AG04450 (cell line): ENCODE results near the gene CD38. TPM values are rescaled to one million over a fixed set of nuclear protein-coding genes. Genes with fewer than 3 reads are reported as not detected.
"Not testable (repeated sequence)": the region's sequence is repeated elsewhere in the genome, so short reads cannot be mapped to it uniquely, and the experiment has no call there.

Experiments used
- CTCF ChIA-PET: fragments of 300-600, 350-600 bp; formaldehyde crosslinking; extraction: SDS; loops from one replicate; lab custom pipeline; 2022; ENCODE audit warnings: antibody characterized with exemption, inconsistent platforms; lab: Charles Lee
- POLR2A ChIA-PET: fragments of 350-600 bp; formaldehyde crosslinking; extraction: SDS; loops from one replicate; lab custom pipeline; 2021; ENCODE audit warnings: antibody characterized with exemption, inconsistent platforms; lab: Yijun Ruan, JAX
- DNase-seq: peaks from one replicate; pipeline ENCODE4 v3.0.0-alpha.2; 2011; ENCODE audit warnings: low read depth, low spot score
- H3K27ac ChIP-seq: one replicate; pipeline ENCODE4 v1.5.1; 2012; ENCODE audit warnings: low read depth, low read length, control low read depth
- H3K27me3 ChIP-seq: one replicate; pipeline ENCODE4 v1.6.0; 2012; ENCODE audit warnings: low read length; ENCODE audit not compliant: control insufficient read depth, insufficient read depth
- H3K4me3 ChIP-seq: 2 replicates; pipeline ENCODE4 v1.5.1; 2011; ENCODE audit warnings: mild to moderate bottlenecking, low read depth, low read length, control low read depth
- H3K9me3 ChIP-seq: 2 replicates; pipeline ENCODE4 v1.5.1; 2012; ENCODE audit warnings: low read length; ENCODE audit not compliant: control insufficient read depth, insufficient read depth
- polyA plus RNA-seq: library from polyadenylated mRNA; depleted of rRNA; stranded (reverse); fragments of >200 nt; gene quantifications from 2 replicates; pipeline ENCODE4 v1.2.3, GENCODE V29; 2011
- TF ChIP-seq, protein P1 (sequence below): IDR thresholded peaks from 2 replicates; pipeline ENCODE4 v1.5.1; 2011; ENCODE audit warnings: low read depth, low read length, control low read depth, inconsistent platforms

The CD38 gene
- polyA plus RNA-seq, 1 experiment: 0.02 TPM

DNA sequence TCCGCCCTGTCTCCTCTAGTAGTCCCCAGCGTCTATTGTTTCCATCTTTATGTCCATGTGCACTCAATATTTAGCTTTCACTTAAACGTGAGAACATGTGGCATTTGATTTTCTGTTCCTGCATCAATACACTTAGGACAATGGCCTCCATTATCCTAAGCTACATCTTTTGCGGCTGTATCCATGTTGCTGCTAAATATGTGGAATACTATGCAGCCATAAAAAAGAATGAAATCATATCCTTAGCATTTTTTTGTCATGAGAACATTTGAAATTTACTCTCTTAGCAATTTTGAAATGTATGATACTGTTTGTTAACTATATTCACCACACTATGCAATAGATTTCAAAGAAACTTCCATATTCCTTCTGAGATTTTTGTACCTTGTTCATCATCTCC, 19.8 kb upstream of the CD38 start:
- CTCF ChIA-PET: no interaction called here
- Histone ChIP-seq H3K4me3 (no peak overlapping the region), H3K9me3 (no peaks in the 10 kb centered on the region), H3K27me3 (no peaks in the 10 kb centered on the region), H3K27ac (no peak overlapping the region)
- TF ChIP-seq, protein P1, sequence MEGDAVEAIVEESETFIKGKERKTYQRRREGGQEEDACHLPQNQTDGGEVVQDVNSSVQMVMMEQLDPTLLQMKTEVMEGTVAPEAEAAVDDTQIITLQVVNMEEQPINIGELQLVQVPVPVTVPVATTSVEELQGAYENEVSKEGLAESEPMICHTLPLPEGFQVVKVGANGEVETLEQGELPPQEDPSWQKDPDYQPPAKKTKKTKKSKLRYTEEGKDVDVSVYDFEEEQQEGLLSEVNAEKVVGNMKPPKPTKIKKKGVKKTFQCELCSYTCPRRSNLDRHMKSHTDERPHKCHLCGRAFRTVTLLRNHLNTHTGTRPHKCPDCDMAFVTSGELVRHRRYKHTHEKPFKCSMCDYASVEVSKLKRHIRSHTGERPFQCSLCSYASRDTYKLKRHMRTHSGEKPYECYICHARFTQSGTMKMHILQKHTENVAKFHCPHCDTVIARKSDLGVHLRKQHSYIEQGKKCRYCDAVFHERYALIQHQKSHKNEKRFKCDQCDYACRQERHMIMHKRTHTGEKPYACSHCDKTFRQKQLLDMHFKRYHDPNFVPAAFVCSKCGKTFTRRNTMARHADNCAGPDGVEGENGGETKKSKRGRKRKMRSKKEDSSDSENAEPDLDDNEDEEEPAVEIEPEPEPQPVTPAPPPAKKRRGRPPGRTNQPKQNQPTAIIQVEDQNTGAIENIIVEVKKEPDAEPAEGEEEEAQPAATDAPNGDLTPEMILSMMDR: no peak
- POLR2A ChIA-PET: no interaction called here
- DNase-seq: no peak

DNA sequence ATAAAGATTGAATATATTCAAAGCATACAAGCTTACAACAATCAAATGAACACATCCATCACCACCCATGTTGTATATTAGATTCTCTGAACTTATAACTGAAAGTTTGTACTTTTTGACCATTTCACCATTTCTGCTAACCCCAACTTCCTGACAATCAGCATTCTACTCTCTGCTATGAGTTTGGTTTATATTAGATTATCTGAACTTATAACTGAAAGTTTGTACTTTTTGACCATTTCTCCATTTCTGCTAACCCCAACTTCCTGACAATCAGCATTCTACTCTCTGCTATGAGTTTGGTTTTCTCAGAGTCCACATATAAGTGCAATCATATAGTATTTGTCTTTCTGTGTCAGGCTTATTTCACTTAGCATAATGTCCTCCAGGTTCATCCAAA, 15.7 kb upstream of the CD38 start:
- H3K9me3 ChIP-seq, H3K4me3 ChIP-seq, DNase-seq, H3K27ac ChIP-seq, POLR2A ChIA-PET: not testable (repeated sequence)
- CTCF ChIA-PET: interaction anchor here (0.6 to 1.4 kb wide), 2 partner anchors 43 to 508 kb away, joined by 5 to 7 read pairs; no protein-coding TSS in a partner anchor
- peaks cover 12% of the 10 kb centered on the region for H3K27me3 ChIP-seq

- H3K9me3 ChIP-seq: no peaks in the 10 kb centered on the region
- POLR2A ChIA-PET: no interaction called here
- H3K27me3 ChIP-seq: peaks cover 17% of the 10 kb centered on the region
- no peak for DNase-seq
- no peak overlapping the region for H3K4me3 ChIP-seq
- TF ChIP-seq, protein P1: no peak
- no peak overlapping the region for H3K27ac ChIP-seq
- CTCF ChIA-PET: interaction anchor here (0.6 to 0.9 kb wide), 2 partner anchors 118 to 460 kb away, joined by 3 to 4 read pairs; no protein-coding TSS in a partner anchor
These were observed 12.7 kb upstream of the CD38 start for GRCh38 chr4:15765391-15765790.

DNA sequence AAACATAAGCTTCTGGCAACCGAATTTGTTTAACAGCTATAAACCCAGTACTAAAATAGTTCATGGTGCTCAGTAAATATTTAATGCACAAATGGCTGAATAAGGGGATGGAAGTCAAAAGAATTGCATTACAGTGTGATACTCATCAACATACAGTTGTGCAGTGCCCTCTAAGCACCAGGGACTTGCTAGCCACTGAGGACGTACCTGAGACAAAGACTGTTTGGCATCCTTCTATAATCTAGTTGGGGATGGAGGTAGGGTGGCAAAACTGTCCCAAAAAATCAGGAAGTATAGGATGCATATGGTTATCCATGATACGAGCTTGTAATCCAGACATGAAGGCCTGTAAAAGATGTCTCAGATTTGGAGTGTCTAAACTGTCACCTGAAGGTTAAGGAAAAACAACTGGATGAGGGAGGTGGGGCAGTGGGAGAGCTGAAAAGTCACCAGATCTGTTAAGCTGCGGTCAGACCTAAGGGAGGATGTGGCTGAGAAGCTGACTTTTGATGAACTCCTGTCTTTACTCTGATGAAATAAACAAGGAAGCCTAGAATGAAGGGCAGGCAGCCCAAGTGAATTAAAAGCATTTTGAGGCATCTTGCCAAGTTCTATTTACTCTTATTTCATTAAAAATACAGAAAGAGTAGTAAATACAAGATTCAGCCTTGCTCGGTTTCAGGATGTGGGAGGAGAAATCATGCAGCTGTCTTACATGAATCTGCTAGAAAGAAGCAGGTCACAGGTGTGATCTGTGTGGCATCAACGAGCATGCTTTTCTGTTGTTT, 12.0 kb upstream of the CD38 start:
- Histone ChIP-seq H3K4me3 (no peak overlapping the region), H3K9me3 (no peaks in the 10 kb centered on the region), H3K27me3 (peaks cover 17% of the 10 kb centered on the region), H3K27ac (no peak overlapping the region)
- CTCF ChIA-PET: interaction anchor here (0.6 to 2.3 kb wide), 3 partner anchors 14 to 459 kb away, joined by 3 to 9 read pairs (median 4); no protein-coding TSS in a partner anchor
- POLR2A ChIA-PET: no interaction called here
- TF ChIP-seq, protein P1: no peak
- no peak for DNase-seq

- no peaks in the 10 kb centered on the region for H3K9me3 ChIP-seq
- DNase-seq: no peak
- ChIA-PET CTCF (interaction anchor here (0.6 to 2.3 kb wide), 2 partner anchors 13 to 1375 kb away, joined by 6 to 9 read pairs; no protein-coding TSS in a partner anchor), POLR2A (interaction anchor here (0.7 kb wide), 1 partner anchor 39 kb away, joined by 3 read pairs; no protein-coding TSS in a partner anchor)
- peaks cover 17% of the 10 kb centered on the region for H3K27me3 ChIP-seq
- H3K4me3 ChIP-seq: no peak overlapping the region
- TF ChIP-seq, protein P1: no peak
- no peak overlapping the region for H3K27ac ChIP-seq
These were observed 11.3 kb upstream of the CD38 start for GRCh38 chr4:15766821-15767220.
